ENCODE measurements around the gene TPSD1. TPM values are rescaled to one million over a fixed set of nuclear protein-coding genes. Genes with fewer than 3 reads are reported as not detected.

Gene TPSD1
- total and polyA plus RNA-seq, 10 of the 15 experiments (the other 5 are each of a cell fraction or from before 2014, with no cell fraction given) = not detected

DNA sequence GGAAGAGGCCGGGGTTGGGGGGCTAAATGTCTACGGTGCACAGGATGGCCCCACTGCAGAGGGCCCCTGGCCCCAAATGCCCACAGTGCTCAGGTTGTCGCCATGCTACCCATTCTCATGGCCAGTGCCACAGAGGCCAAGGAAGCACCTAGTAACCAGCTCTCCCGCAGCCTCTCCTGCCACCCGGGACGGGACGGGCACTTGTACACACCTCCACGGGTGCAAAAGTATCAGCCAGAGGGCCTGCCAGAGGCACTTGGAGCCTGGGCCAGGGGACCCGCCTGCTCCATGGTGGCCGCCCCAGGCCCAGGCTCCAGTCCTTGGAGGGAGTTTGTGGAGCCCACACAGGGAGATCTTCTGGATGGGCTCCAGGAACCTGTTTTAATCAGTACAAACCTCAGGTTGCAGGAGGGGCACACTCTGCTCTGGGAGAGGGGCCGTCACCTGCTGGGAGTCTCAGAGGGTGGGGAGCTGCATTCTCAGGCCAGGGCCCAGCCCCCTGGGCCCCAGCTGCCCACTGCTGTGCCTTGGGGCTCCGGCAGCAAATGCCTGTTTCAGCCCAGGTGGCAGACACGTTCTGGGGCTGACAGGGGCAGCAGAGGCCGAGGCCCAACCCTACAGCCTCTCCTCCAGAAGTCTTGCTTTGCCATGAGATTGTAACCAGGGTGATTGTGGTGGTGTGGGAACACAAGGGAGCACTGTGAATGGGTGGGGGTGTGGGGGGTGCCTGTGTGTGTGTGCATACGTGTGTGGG is 7.9 kb downstream of the TPSD1 start:
- CTCF ChIA-PET = no interaction called here
- no peak overlapping the region for H3K27ac ChIP-seq (ENCODE audit: control insufficient read depth, insufficient read depth)
- in situ Hi-C loops (cut with MboI) = no loop called here
- no TSS peak for BruUV-seq (replicated peaks)
- no peaks in the 10 kb centered on the region for H3K9me3 ChIP-seq (replicated peaks; ENCODE audit: control insufficient read depth, insufficient read depth, low read length)
- no peaks in the 10 kb centered on the region; a peak in 1 of 4 replicates for H3K27me3 ChIP-seq (replicated peaks in 1 of 2; ENCODE audit: control insufficient read depth in 2 of 2, insufficient read depth in 2 of 2, low read length in 1 of 2)
- POLR2A ChIA-PET = no interaction called here
- FAIRE-seq (no peak), DNase-seq (ENCODE audit: low read depth, low spot score) (no peak), ATAC-seq (no peak)
- no peak overlapping the region for H3K4me2 ChIP-seq (ENCODE audit: control insufficient read depth, insufficient read depth)
- no peak overlapping the region for H3K9ac ChIP-seq (ENCODE audit: control insufficient read depth, insufficient read depth, low read length)
- no peak overlapping the region for H2AFZ ChIP-seq (ENCODE audit: control insufficient read depth, low read depth, low read length)
- intact Hi-C loops (cut with micrococcal nuclease; ENCODE audit: unreplicated experiment) = no loop called here
- no peaks in the 10 kb centered on the region for H4K20me1 ChIP-seq (ENCODE audit: control insufficient read depth, insufficient read depth)
- SMC1A ChIA-PET (ENCODE audit: uncharacterized antibody, unreplicated experiment) = no interaction called here
- TF ChIP-seq CHD2 (IDR thresholded peaks at IDR 0.05; ENCODE audit: borderline replicate concordance, low read depth, low read length) = no peak
- no peak for TF ChIP-seq TCF3 (IDR thresholded peaks at IDR 0.05; ENCODE audit: borderline replicate concordance, insufficient read depth, low read depth, low read length)
- no peak for TF ChIP-seq GATAD2B (conservative IDR thresholded peaks at IDR 0.05; ENCODE audit: low read depth)
- TF ChIP-seq NR2C1 (IDR thresholded peaks at IDR 0.05) = no peak
- TF ChIP-seq MYC (IDR thresholded peaks at IDR 0.05; ENCODE audit: insufficient read depth, insufficient read length, insufficient replicate concordance, low read length, severe bottlenecking) = no peak
- WGBS (ENCODE audit: insufficient coverage, insufficient replicate concordance, low lambda C conversion rate, missing lambda C conversion rate) = 52% methylated on average over 15 of the region's 15 CpGs
- no peaks in the 10 kb centered on the region for H3K4me1 ChIP-seq (ENCODE audit: control insufficient read depth, insufficient read depth, low read length)
- RAD21 ChIA-PET (ENCODE audit: unreplicated experiment) = no interaction called here
- no peaks in the 10 kb centered on the region for H3K36me3 ChIP-seq (ENCODE audit: control insufficient read depth in 2 of 2, insufficient read depth in 2 of 2, low read length in 1 of 2)
- no peak overlapping the region for H3K4me3 ChIP-seq
- no peaks in the 10 kb centered on the region for H3K79me2 ChIP-seq (ENCODE audit: control insufficient read depth, insufficient read depth, low read length)

DNA sequence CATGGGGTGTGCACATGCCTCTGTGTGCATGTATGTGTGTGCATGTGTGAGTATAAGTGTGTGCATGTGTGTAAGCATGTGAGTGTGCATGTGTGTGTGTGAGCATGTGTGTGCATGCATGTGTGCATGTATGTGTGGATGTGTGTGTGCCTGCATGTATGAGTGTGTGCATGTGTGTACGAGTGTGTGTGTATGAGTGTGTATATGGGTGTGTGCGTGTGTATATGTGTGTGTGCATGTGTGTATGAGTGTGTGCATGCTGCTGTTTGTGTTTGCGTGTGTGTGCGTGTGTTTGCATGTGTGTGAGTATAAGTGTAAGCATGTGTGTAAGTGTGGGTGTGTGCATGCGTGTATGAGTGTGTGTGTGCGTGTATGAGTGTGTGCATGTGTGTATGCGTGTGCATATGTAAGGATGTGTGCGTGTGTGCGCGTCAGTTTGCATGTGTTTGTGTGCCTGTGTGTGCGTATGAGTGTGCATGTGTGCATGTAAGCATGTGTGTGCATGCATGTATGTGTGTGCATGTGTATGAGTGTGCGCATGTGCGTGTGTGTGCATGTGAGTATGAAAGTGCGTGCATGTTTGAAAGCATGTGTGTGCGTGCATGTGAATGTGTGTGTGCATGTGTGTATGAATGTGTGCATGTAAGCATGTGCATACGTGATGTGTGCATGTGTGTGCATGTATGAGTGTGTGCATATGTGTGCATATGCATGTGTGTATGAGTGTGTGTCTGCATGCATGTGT is 8.6 kb downstream of the TPSD1 start:
- no peak for FAIRE-seq
- WGBS (ENCODE audit: insufficient coverage, insufficient replicate concordance, low lambda C conversion rate, missing lambda C conversion rate) = 69% methylated on average over 11 of the region's 16 CpGs
- no peak overlapping the region for H3K4me3 ChIP-seq
- no peaks in the 10 kb centered on the region for H4K20me1 ChIP-seq (ENCODE audit: control insufficient read depth, insufficient read depth)
- ChIA-PET SMC1A (ENCODE audit: uncharacterized antibody, unreplicated experiment) (no interaction called here), CTCF (no interaction called here), POLR2A (no interaction called here), RAD21 (ENCODE audit: unreplicated experiment) (no interaction called here)
- intact Hi-C loops (cut with micrococcal nuclease; ENCODE audit: unreplicated experiment) (no loop called here), in situ Hi-C loops (cut with MboI) (no loop called here)
- no peaks in the 10 kb centered on the region for H3K79me2 ChIP-seq (ENCODE audit: control insufficient read depth, insufficient read depth, low read length)
- TF ChIP-seq, protein P1, sequence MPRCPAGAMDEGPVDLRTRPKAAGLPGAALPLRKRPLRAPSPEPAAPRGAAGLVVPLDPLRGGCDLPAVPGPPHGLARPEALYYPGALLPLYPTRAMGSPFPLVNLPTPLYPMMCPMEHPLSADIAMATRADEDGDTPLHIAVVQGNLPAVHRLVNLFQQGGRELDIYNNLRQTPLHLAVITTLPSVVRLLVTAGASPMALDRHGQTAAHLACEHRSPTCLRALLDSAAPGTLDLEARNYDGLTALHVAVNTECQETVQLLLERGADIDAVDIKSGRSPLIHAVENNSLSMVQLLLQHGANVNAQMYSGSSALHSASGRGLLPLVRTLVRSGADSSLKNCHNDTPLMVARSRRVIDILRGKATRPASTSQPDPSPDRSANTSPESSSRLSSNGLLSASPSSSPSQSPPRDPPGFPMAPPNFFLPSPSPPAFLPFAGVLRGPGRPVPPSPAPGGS (IDR thresholded peaks at IDR 0.05; ENCODE audit: borderline replicate concordance, insufficient read depth, low read depth, low read length, poor library complexity, severe bottlenecking) = peak; percentile 51
- TF ChIP-seq, protein P2, sequence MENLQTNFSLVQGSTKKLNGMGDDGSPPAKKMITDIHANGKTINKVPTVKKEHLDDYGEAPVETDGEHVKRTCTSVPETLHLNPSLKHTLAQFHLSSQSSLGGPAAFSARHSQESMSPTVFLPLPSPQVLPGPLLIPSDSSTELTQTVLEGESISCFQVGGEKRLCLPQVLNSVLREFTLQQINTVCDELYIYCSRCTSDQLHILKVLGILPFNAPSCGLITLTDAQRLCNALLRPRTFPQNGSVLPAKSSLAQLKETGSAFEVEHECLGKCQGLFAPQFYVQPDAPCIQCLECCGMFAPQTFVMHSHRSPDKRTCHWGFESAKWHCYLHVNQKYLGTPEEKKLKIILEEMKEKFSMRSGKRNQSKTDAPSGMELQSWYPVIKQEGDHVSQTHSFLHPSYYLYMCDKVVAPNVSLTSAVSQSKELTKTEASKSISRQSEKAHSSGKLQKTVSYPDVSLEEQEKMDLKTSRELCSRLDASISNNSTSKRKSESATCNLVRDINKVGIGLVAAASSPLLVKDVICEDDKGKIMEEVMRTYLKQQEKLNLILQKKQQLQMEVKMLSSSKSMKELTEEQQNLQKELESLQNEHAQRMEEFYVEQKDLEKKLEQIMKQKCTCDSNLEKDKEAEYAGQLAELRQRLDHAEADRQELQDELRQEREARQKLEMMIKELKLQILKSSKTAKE (IDR thresholded peaks at IDR 0.05; ENCODE audit: low read depth, poor library complexity, severe bottlenecking) = no peak
- no TSS peak for BruUV-seq (replicated peaks)
- no peaks in the 10 kb centered on the region for H3K9me3 ChIP-seq (replicated peaks; ENCODE audit: control insufficient read depth, insufficient read depth, low read length)
- no peak for ATAC-seq
- H3K9ac ChIP-seq (ENCODE audit: control insufficient read depth, insufficient read depth, low read length) = no peak overlapping the region
- no peak overlapping the region for H3K27ac ChIP-seq (ENCODE audit: control insufficient read depth, insufficient read depth)
- H2AFZ ChIP-seq (ENCODE audit: control insufficient read depth, low read depth, low read length) = no peak overlapping the region
- DNase-seq (ENCODE audit: low read depth, low spot score) = no peak
- H3K4me2 ChIP-seq (ENCODE audit: control insufficient read depth, insufficient read depth) = no peak overlapping the region
- no peaks in the 10 kb centered on the region for H3K4me1 ChIP-seq (ENCODE audit: control insufficient read depth, insufficient read depth, low read length)
- no peaks in the 10 kb centered on the region; a peak in 1 of 4 replicates for H3K27me3 ChIP-seq (replicated peaks in 1 of 2; ENCODE audit: control insufficient read depth in 2 of 2, insufficient read depth in 2 of 2, low read length in 1 of 2)
- H3K36me3 ChIP-seq (ENCODE audit: control insufficient read depth in 2 of 2, insufficient read depth in 2 of 2, low read length in 1 of 2) = no peaks in the 10 kb centered on the region
